CD14-positive monocyte (primary cell): ENCODE measurements around the gene TKTL2. TPM values are rescaled to one million over a fixed set of nuclear protein-coding genes. Genes with fewer than 3 reads are reported as not detected.

Experiments used
- DNase-seq, 3 donors: peaks; one replicate each; pipeline ENCODE4 v3.0.0-alpha.2; 2011 to 2022
- H2AFZ ChIP-seq: 2 replicates; pipeline ENCODE4 v1.6.0; 2012; ENCODE audit warnings: mild to moderate bottlenecking, low read depth, low read length, inconsistent platforms; ENCODE audit not compliant: insufficient read depth, poor library complexity, severe bottlenecking
- H3K27ac ChIP-seq, 2 donors: 1 replicate in 1 of 2; 2 replicates in 1 of 2; pipeline ENCODE4 v1.5.1; 2012 to 2013; ENCODE audit warnings: low read length in 2 of 2, control low read depth in 1 of 2, inconsistent platforms in 1 of 2, low read depth in 1 of 2, mild to moderate bottlenecking in 1 of 2
- H3K27me3 ChIP-seq, 2 donors: one replicate each; pipeline versions ENCODE4 v1.6.0 to v1.6.1; 2011 to 2013; ENCODE audit warnings: low read length in 2 of 2; ENCODE audit not compliant: control insufficient read depth in 2 of 2, insufficient read depth in 2 of 2
- H3K36me3 ChIP-seq, 2 donors: replicated peaks in 1 of 2; 1 replicate in 1 of 2; 2 replicates in 1 of 2; pipeline versions ENCODE4 v1.5.1 to v1.6.1; 2012 to 2013; ENCODE audit warnings: low read length in 2 of 2, control low read depth in 1 of 2, inconsistent platforms in 1 of 2, mild to moderate bottlenecking in 1 of 2; ENCODE audit not compliant: insufficient read depth in 2 of 2, control insufficient read depth in 1 of 2
- H3K4me1 ChIP-seq, 2 donors: 1 replicate in 1 of 2; 2 replicates in 1 of 2; pipeline versions ENCODE4 v1.5.1 to v1.6.1; 2012 to 2013; ENCODE audit warnings: low read length in 2 of 2, control low read depth in 1 of 2, inconsistent platforms in 1 of 2, mild to moderate bottlenecking in 1 of 2, moderate library complexity in 1 of 2; ENCODE audit not compliant: insufficient read depth in 2 of 2, control insufficient read depth in 1 of 2
- H3K4me2 ChIP-seq: replicated peaks from 2 replicates; pipeline ENCODE3; 2012; ENCODE audit warnings: low read length, moderate library complexity, mild to moderate bottlenecking; ENCODE audit not compliant: poor library complexity, severe bottlenecking; ENCODE audit errors: extremely low read depth
- H3K4me3 ChIP-seq, 3 experiments: fragments of 200-600 bp in 1 of 3; sonication (generic) in 1 of 3; replicated peaks in 1 of 3; 1 replicate in 2 of 3; 2 replicates in 1 of 3; pipeline ENCODE4 v1.5.1; 2011 to 2013; ENCODE audit warnings: low read length in 3 of 3, mild to moderate bottlenecking in 3 of 3, control low read depth in 2 of 3, low read depth in 2 of 3, inconsistent platforms in 1 of 3, moderate library complexity in 1 of 3
- H3K79me2 ChIP-seq: 2 replicates; pipeline ENCODE4 v1.6.0; 2012; ENCODE audit warnings: mild to moderate bottlenecking, control low read depth, inconsistent platforms, low read length, moderate library complexity; ENCODE audit not compliant: insufficient read depth
- H3K9ac ChIP-seq: 2 replicates; pipeline ENCODE4 v1.6.0; 2017; ENCODE audit warnings: low read length, mild to moderate bottlenecking; ENCODE audit not compliant: insufficient read depth, poor library complexity, severe bottlenecking
- H3K9me3 ChIP-seq, 2 donors: replicated peaks in 1 of 2; 1 replicate in 1 of 2; 2 replicates in 1 of 2; pipeline versions ENCODE4 v1.5.1 to v1.6.1; 2012 to 2013; ENCODE audit warnings: low read length in 2 of 2, control low read depth in 1 of 2; ENCODE audit not compliant: control insufficient read depth in 1 of 2, insufficient read depth in 1 of 2
- H4K20me1 ChIP-seq: 2 replicates; pipeline ENCODE4 v1.6.0; 2012; ENCODE audit warnings: mild to moderate bottlenecking, low read length, control low read depth, moderate library complexity; ENCODE audit not compliant: insufficient read depth
- H3K27ac Mint-ChIP-seq, 7 donors: one replicate each; pipeline ENCODE4 v1.8.0; 2020; ENCODE audit warnings: mild to moderate bottlenecking in 7 of 7, mixed read lengths in 7 of 7, moderate library complexity in 6 of 7, inconsistent platforms in 2 of 7
- H3K27me3 Mint-ChIP-seq, 3 donors: one replicate each; pipeline ENCODE4 v1.8.0; 2021 to 2022; ENCODE audit warnings: low read depth in 3 of 3, mild to moderate bottlenecking in 3 of 3, mixed read lengths in 3 of 3, moderate library complexity in 3 of 3, inconsistent platforms in 1 of 3
- H3K36me3 Mint-ChIP-seq, 2 donors: one replicate each; pipeline ENCODE4 v1.8.0; 2020; ENCODE audit warnings: mixed read lengths in 2 of 2, inconsistent platforms in 1 of 2, mild to moderate bottlenecking in 1 of 2
- H3K4me1 Mint-ChIP-seq: one replicate; pipeline ENCODE4 v1.8.0; 2020; ENCODE audit warnings: mild to moderate bottlenecking, mixed read lengths
- H3K4me3 Mint-ChIP-seq, 2 donors: one replicate each; pipeline ENCODE4 v1.8.0; 2020; ENCODE audit warnings: mild to moderate bottlenecking in 2 of 2, mixed read lengths in 2 of 2, moderate library complexity in 1 of 2
- H3K9me3 Mint-ChIP-seq, 7 donors: one replicate each; pipeline ENCODE4 v1.8.0; 2020 to 2022; ENCODE audit warnings: mixed read lengths in 7 of 7, mild to moderate bottlenecking in 6 of 7, moderate library complexity in 6 of 7, inconsistent platforms in 2 of 7
- WGBS: methylation state at CpG from one replicate; pipeline ENCODE4 v1.1.5; 2013; ENCODE audit warnings: missing lambda C conversion rate; ENCODE audit not compliant: insufficient coverage; 5-methylcytosine and 5-hydroxymethylcytosine counted together
- intact Hi-C, 2 donors: fragments of 100-400 bp; cut with micrococcal nuclease; formaldehyde crosslinking; loops; one replicate each; pipeline versions ENCODE4 v1.15.0 to v1.15.1; 2023
- polyA minus RNA-seq: library from RNA; depleted of rRNA, polyadenylated mRNA; stranded (reverse); fragments of >200 nt; gene quantifications from 2 replicates; pipeline ENCODE4 v1.2.3, GENCODE V29; 2012
- polyA plus RNA-seq, 3 donors: library from polyadenylated mRNA; depleted of rRNA in 1 of 3; unstranded in 2 of 3; stranded (reverse) in 1 of 3; fragments of 300-500 nt in 2 of 3; fragments of >200 nt in 1 of 3; fragmentation: Illumina TruSeq in 2 of 3; gene quantifications; 1 replicate in 2 of 3; 2 replicates in 1 of 3; pipeline ENCODE4 v1.2.3, GENCODE V29; 2012 to 2021
- total RNA-seq, 12 experiments: library from RNA in 1 of 12; stranded (reverse) in 1 of 12; fragments of 120-200 nt in 1 of 12; gene quantifications; one replicate each; pipeline ENCODE4 v1.2.4 and lab custom pipeline; 2013 to 2026; ENCODE audit warnings: mixed read lengths in 6 of 12, inconsistent platforms in 1 of 12
- TF ChIP-seq, protein P1 (sequence below): fragments of 200-600 bp; IDR thresholded peaks from one replicate; pipeline ENCODE4 v1.8.0; 2022; ENCODE audit warnings: antibody characterized with exemption, mild to moderate bottlenecking

Gene TKTL2, protein sequence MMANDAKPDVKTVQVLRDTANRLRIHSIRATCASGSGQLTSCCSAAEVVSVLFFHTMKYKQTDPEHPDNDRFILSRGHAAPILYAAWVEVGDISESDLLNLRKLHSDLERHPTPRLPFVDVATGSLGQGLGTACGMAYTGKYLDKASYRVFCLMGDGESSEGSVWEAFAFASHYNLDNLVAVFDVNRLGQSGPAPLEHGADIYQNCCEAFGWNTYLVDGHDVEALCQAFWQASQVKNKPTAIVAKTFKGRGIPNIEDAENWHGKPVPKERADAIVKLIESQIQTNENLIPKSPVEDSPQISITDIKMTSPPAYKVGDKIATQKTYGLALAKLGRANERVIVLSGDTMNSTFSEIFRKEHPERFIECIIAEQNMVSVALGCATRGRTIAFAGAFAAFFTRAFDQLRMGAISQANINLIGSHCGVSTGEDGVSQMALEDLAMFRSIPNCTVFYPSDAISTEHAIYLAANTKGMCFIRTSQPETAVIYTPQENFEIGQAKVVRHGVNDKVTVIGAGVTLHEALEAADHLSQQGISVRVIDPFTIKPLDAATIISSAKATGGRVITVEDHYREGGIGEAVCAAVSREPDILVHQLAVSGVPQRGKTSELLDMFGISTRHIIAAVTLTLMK
- total RNA-seq (2013) = 0.10 TPM
- polyA plus RNA-seq = under 1 TPM in 1 of 3 donors, not detected in 2; 0.16 TPM
- under 0.01 TPM in 1 of 2 replicates, not detected in the other for polyA minus RNA-seq
- 0 to 1.3 (median 0.50) reads per million in 11 experiments for total RNA-seq (lab: John Stamatoyannopoulos, UW)

- TF ChIP-seq, protein P1, sequence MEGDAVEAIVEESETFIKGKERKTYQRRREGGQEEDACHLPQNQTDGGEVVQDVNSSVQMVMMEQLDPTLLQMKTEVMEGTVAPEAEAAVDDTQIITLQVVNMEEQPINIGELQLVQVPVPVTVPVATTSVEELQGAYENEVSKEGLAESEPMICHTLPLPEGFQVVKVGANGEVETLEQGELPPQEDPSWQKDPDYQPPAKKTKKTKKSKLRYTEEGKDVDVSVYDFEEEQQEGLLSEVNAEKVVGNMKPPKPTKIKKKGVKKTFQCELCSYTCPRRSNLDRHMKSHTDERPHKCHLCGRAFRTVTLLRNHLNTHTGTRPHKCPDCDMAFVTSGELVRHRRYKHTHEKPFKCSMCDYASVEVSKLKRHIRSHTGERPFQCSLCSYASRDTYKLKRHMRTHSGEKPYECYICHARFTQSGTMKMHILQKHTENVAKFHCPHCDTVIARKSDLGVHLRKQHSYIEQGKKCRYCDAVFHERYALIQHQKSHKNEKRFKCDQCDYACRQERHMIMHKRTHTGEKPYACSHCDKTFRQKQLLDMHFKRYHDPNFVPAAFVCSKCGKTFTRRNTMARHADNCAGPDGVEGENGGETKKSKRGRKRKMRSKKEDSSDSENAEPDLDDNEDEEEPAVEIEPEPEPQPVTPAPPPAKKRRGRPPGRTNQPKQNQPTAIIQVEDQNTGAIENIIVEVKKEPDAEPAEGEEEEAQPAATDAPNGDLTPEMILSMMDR = no peak
- DNase-seq = no peak
- Mint-ChIP-seq H3K4me1 (peaks cover 18% of the 10 kb centered on the region), H3K27me3 (peaks cover 4 to 7% (median 6%) of the 10 kb centered on the region in 3 donors), H3K36me3 (no peaks in the 10 kb centered on the region), H3K9me3 (peaks cover 0 to 9% (median 5%) of the 10 kb centered on the region in 7 donors), H3K4me3 (no peak within 1 kb of the TSS), H3K27ac (no peak within 1 kb of the TSS)
- H4K20me1 ChIP-seq = no peaks in the 10 kb centered on the region
- 92% methylated on average over 26 of the region's 32 CpGs for WGBS
- H3K9ac ChIP-seq = no peak within 1 kb of the TSS
- H3K4me3 ChIP-seq = no peak within 1 kb of the TSS
- no peak within 1 kb of the TSS for H2AFZ ChIP-seq
- intact Hi-C loops = no loop called here
- H3K4me2 ChIP-seq = no peak within 1 kb of the TSS
- H3K9me3 ChIP-seq = peaks cover 6 to 8% of the 10 kb centered on the region in 2 donors
- no peaks in the 10 kb centered on the region for H3K79me2 ChIP-seq
- H3K27ac ChIP-seq = no peak within 1 kb of the TSS
- H3K36me3 ChIP-seq = no peaks in the 10 kb centered on the region
- peaks cover 14 to 16% of the 10 kb centered on the region in 2 donors for H3K4me1 ChIP-seq
- peaks cover 0 to 6% of the 10 kb centered on the region in 2 donors for H3K27me3 ChIP-seq
Measured at GRCh38 chr4:163473576-163473975, at the start of gene TKTL2. Gene TKTL2, minus strand, starts transcription at chr4:163473754. Its CDS starts 20 bp downstream, at chr4:163473734.

GRCh38 chr4:163515198-163515597, 41.6 kb upstream of the TKTL2 start:
- H3K4me3 ChIP-seq = no peak overlapping the region
- no peaks in the 10 kb centered on the region for H3K4me1 ChIP-seq
- H3K4me3 Mint-ChIP-seq = no peak overlapping the region
- no peaks in the 10 kb centered on the region for H3K4me1 Mint-ChIP-seq
- no peak overlapping the region for H3K27ac ChIP-seq
- peaks cover 63 to 93% of the 10 kb centered on the region in 2 donors for H3K36me3 ChIP-seq
- H3K9ac ChIP-seq = no peak overlapping the region
- H4K20me1 ChIP-seq = peaks cover 19% of the 10 kb centered on the region
- peaks cover 66 to 81% of the 10 kb centered on the region in 2 donors for H3K36me3 Mint-ChIP-seq
- 100% methylated on average over 2 of the region's 8 CpGs for WGBS
- H3K27me3 ChIP-seq = no peaks in the 10 kb centered on the region
- H3K27me3 Mint-ChIP-seq = no peaks in the 10 kb centered on the region
- H2AFZ ChIP-seq = no peak overlapping the region
- peaks cover 17% of the 10 kb centered on the region for H3K79me2 ChIP-seq
- TF ChIP-seq, protein P1 = no peak
- DNase-seq = no peak
- intact Hi-C loops = no loop called here
- H3K9me3 Mint-ChIP-seq = peaks cover 0 to 1% (median 0%) of the 10 kb centered on the region in 7 donors
- H3K9me3 ChIP-seq = no peaks in the 10 kb centered on the region
- H3K27ac Mint-ChIP-seq = no peak overlapping the region
- H3K4me2 ChIP-seq = no peak overlapping the region
